HG02642 (cell line): ENCODE results near the gene PUS1.
"Not testable (repeated sequence)": the region's sequence is repeated elsewhere in the genome, so short reads cannot be mapped to it uniquely, and the experiment has no call there.

ENCODE experiments used
- ATAC-seq: cut with Tn5 transposase; IDR thresholded peaks from one replicate; pipeline ENCODE4 v1.9.1; 2021; ENCODE audit warnings: mild to moderate bottlenecking; ENCODE audit not compliant: unreplicated experiment, poor library complexity

PUS1 gene

DNA sequence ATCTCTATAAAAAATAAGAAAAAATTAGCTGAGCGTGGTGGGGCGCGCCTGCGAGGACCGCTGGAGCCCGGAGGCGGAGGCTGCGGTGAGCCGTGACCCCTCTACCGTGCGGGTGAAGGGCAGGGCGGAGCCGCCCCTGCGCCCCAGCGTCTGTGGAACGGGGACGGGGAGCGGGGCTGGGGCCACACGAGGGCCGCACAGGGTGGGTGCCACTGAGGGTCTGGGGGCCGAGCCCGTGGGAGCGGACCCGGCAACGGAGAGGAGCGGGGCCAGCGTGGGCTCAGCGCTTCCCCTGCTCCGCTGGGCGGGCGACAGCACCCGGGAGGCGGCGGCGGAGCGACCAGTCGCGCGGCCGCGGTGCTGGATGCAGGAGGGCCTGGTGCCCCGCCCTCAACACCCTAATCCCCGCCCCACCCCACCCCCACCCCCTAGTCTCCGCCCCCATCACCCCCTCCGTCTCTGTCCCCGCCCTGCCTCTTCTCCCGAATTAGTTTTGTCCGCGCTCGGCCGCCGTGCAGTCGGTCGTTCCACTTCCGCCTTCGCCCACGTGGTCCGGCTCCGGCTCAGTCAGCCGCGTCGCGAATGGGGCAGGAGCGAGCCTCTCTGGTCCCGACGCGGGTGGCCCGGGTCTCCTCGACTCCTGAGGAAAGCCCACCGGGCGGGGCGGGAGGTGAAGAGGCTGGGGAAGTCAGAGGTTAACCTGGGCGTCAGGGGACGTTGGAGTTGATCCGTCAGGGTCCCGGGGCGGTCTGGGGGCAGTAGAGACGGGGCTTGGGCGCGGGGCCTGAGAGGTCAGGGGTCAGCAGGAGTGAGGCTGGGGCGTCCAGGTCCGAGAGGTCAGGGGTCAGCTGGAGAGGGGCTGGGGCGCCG lies at the start of gene PUS1:
TSS of gene PUS1 (plus strand) at position 566 of the 870 bp plus-strand sequence. CDS start 447 bp downstream, outside the sequence.
- peak; percentile 70 for ATAC-seq

GRCh38 chr12:131882804-131883520 lies 46.1 kb upstream of the PUS1 start:
- ATAC-seq, result no peak

DNA sequence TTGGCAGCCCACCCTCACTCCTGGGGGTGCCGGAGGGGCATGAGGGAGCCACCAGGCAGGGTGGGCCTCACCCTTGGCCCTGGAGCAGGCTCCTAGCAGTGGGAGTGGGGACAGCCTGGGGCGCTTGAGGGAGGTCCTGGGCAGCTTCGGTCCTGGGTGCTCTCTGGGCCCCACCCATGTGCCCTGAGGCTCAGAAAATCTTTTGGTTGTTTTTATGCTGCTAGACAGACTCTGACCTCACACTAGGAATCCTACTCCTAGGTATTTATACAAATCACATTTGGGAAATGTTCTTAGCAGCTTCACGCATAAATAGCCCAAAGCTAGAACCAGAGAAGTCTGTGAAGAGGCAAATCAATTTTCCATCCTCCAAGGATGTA lies 45.6 kb upstream of the PUS1 start:
- no peak for ATAC-seq

GRCh38 chr12:131885076-131885475 lies 44.0 kb upstream of the PUS1 start:
- not testable (repeated sequence) for ATAC-seq

DNA sequence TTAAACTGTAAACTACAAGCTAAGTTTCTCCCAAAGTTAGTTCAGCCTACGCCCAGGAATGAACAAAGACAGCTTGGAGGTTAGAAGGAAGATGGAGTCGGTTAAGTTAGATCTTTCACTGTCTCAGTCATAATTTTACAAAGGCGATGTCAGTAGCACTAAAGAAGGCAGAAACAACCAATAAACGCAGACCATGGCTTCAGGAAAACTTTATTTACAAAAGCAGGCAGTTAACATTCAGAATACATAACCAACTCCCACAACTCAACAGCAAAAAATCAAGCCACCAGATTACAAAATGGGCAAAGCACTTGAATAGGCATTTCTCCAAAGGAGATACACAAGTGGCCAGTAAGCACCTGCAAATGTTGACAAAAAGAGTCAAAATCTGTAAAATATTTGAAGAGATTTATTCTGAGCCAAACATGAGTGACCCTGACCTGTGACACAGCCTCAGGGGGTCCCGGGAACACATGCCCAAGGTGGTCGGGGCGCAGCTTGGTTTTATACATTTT lies 43.5 kb upstream of the PUS1 start:
- ATAC-seq, result no peak

- ATAC-seq, result not testable (repeated sequence)
These were observed 37.4 kb upstream of the PUS1 start for GRCh38 chr12:131891722-131892121.

GRCh38 chr12:131892711-131893604 lies 36.1 kb upstream of the PUS1 start:
- ATAC-seq, result no peak

GRCh38 chr12:131893605-131894312 lies 35.3 kb upstream of the PUS1 start:
- ATAC-seq, result no peak

DNA sequence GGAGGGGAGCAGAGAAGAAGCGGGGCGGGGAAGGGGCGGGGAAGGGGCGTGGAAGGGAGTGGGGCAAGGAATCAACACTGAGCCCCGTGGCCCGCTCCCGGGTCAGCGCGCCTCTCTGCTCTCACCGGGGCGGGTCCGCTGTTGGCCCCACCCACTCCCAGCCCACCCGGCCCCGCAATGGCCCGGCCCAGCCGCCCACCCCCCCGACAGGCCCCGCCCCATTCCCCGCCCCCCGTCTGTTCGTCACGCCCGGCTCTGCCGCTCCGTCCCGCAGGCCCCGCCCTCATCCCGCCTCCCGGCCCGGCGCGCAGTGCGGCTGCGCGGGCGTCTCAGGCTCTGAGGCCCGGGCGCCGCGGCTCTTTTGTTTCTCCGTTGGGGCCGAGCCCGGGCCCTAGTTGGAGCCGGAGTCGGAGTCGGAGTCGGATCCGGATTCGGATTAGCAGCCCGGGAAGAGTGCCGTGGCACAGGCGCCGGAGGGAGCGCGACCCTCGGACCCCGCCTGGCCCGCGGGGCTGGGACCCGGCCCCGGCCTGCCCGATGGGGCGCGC lies 34.7 kb upstream of the PUS1 start, which contains the start of gene ULK1:
TSS of gene ULK1 (plus strand) at position 310 of the 548 bp plus-strand sequence. CDS start 380 bp downstream, outside the sequence.
- peak; percentile 85 for ATAC-seq

GRCh38 chr12:131894981-131895639 lies 34.0 kb upstream of the PUS1 start:
- no peak for ATAC-seq

- ATAC-seq, result no peak
These were observed 33.4 kb upstream of the PUS1 start for GRCh38 chr12:131895640-131896079.

DNA sequence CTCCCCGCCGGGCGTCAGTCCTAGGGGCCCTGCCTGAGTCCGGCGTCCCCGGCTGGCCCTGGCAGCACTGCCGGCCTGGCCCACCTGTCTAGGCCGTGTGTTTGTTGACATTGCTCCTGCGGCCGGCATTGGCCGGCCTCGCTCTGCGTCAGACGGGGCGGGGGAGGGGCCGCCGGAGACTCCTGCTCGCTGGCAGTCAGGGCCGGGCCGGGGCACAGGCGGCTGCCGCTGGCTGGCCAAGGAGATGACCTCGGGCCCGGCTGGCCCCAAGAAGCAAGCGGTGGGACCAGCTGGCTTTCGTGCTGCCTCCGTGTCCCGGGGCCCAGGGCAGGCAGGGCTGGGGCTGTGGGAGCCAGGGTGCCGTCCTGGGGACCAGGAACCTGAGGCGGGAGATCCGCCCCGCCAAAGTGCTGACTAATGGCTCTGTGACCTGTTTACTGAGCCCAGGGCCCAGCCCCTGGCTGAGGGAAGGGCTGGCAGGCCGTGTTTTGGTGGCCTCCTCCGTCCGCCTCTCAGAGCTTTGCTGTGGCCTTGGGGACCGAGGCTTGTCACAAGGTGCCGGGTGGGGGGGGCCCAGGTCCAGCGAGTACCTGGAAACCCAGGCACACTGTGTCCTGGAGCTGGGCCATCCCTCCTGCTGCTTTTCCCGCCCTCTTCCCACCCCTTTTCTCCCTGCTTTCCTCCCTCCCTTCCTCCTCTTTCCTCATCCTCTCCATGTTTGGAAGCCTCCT lies 32.8 kb upstream of the PUS1 start:
- ATAC-seq, result peak; percentile 63

DNA sequence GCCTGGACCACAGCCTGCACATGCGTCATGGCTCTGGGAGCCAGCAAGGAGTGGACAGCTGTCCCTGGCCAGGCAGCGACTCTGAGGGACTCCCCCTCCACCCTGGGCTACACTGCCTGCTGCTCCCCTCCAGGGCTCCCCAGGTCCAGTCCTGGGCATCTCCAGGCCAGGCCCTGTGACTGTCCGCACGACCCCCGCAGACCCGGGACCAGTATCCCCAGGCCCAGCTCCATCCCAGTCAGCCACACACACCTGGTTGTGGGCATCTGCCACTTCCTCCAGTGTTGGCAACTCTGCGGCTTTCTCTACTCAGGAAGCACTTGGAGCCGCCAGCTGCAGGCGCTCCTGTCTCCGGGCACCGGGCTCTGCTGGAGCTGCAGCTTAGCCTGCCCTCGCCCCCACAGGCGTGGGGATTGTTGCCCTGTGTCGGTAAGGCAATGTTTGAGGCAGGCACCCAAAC lies 32.2 kb upstream of the PUS1 start:
- ATAC-seq, result no peak

GRCh38 chr12:131897276-131897675 lies 31.8 kb upstream of the PUS1 start:
- ATAC-seq, result no peak

- ATAC-seq, result no peak
These were observed 31.2 kb upstream of the PUS1 start for GRCh38 chr12:131897875-131898274.

DNA sequence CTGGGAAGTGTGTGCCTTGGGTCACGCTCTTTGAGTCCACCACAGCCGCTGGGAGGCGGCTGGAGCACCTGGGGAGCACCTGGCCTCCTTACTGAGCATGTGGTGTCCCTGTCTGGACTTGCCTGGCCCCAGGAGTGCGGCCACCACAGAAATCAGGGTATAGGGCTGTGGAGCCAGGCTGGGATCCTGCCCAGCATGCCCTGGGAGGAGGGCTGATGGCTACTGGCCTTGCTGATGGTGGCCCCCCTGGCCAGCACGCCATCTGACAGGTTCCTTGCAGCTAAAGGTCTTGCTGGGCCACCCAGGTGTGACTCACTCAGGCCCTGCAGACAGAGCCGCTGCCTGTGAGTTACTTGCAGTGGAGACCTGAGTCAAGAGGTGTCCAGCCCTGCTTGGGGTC lies 28.7 kb upstream of the PUS1 start:
- ATAC-seq, result no peak

GRCh38 chr12:131901431-131902331 lies 27.4 kb upstream of the PUS1 start:
- ATAC-seq, result no peak
